Astrocyte of the cerebellum (primary cell): Measurements from ENCODE around the gene COG2.

Experiments used
- DNase-seq: peaks from one replicate; pipeline ENCODE4 v3.0.0-alpha.2; 2011; ENCODE audit warnings: low read depth
- H3K4me3 ChIP-seq: 2 replicates; pipeline ENCODE4 v1.5.1; 2011; ENCODE audit warnings: mild to moderate bottlenecking, low read depth, low read length, moderate library complexity
- CTCF ChIP-seq: IDR thresholded peaks from 2 replicates; pipeline ENCODE4 v1.5.1; 2012; ENCODE audit warnings: low read length, low read depth, moderate library complexity, mild to moderate bottlenecking; ENCODE audit errors: missing control alignments
- in situ Hi-C: cut with HindIII; loops from 2 replicates; pipeline ENCODE4 v1.10.0; 2017; ENCODE audit warnings: low sequenced_read_pairs

The COG2 gene

GRCh38 chr1:230706020-230706699, 63.9 kb downstream of the COG2 start:
- no peak for TF ChIP-seq CTCF
- in situ Hi-C loops = no loop called here
- DNase-seq = no peak
- H3K4me3 ChIP-seq = no peak overlapping the region

GRCh38 chr1:230706887-230707731, 64.8 kb downstream of the COG2 start:
- no peak overlapping the region for H3K4me3 ChIP-seq
- no peak for DNase-seq
- in situ Hi-C loops = no loop called here
- no peak for TF ChIP-seq CTCF

DNA sequence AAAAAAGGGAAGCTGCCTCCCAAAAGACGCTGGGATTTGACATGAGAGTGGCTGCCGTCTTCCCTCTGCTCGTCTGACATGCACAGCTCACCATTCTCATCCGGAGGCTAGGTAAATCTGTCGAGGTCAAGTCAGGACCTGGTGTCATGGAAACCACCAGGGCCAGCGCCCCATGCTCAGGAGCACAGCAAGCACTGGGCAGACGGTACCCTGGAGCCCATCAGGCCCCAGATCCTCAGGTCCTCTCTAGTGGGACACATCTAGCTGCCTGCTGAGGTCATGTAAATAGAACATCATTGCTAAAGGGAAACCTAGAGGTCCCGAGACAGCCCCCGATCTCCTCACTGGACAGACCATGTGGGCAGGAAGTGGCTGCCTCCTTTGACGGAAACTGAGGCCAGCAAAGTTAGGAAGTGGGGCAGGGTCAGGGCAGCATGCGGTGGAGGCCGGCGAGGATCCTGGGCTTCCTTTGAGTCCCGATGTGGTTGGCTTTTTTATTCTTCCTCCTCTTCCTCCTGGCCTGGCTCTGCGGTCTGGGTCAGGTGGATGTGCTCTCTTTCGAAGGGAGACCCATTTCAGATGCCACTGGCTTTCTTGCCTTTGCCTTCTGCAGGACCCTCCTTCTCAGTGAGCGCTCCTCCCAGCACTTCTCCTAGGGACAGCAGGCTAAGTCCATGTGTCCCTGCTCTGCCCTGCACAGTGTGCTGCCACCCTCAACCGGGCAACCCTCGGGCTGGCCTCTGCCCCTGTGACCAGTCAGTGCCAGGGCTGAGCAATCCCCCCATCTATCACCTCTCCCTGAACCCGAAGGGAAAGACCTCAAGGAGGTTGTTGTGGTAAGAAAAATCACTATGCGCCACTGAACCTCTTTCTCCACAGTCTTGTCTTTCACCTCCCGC, 65.7 kb downstream of the COG2 start:
- no peak overlapping the region for H3K4me3 ChIP-seq
- no peak for TF ChIP-seq CTCF
- DNase-seq = no peak
- in situ Hi-C loops = no loop called here

- in situ Hi-C loops = no loop called here
- DNase-seq = no peak
- no peak for TF ChIP-seq CTCF
- H3K4me3 ChIP-seq = no peak overlapping the region
These were observed 66.6 kb downstream of the COG2 start for GRCh38 chr1:230708631-230709580.

- no peak for TF ChIP-seq CTCF
- H3K4me3 ChIP-seq = no peak overlapping the region
- in situ Hi-C loops = no loop called here
- no peak for DNase-seq
These were observed 67.6 kb downstream of the COG2 start for GRCh38 chr1:230709619-230710542.
